Activated CD4-positive, alpha-beta T cell treated with anti-CD3 and anti-CD28 coated beads, Interleukin-2, amount 50 U/mL, for 48 hours (primary cell): ENCODE results near the gene AGBL1.

Experiments used
- DNase-seq, 2 experiments: peaks; one replicate each; pipeline ENCODE4 v3.0.0-alpha.2; 2020

Gene AGBL1

GRCh38 chr15:86653344-86654197 lies 573.9 kb downstream of the AGBL1 start:
- DNase-seq = no peak

- DNase-seq = no peak
Measured at GRCh38 chr15:86654501-86654900, 574.8 kb downstream of the AGBL1 start.

- DNase-seq = no peak
Measured at GRCh38 chr15:86657305-86657704, 577.6 kb downstream of the AGBL1 start.

- DNase-seq = no peak
Measured at GRCh38 chr15:86659724-86660411, 580.2 kb downstream of the AGBL1 start.

- no peak for DNase-seq
Measured at GRCh38 chr15:86661580-86661979, 581.9 kb downstream of the AGBL1 start.

- no peak for DNase-seq
Measured at GRCh38 chr15:86663304-86663703, 583.6 kb downstream of the AGBL1 start.

GRCh38 chr15:86663979-86664378 lies 584.3 kb downstream of the AGBL1 start:
- no peak for DNase-seq

GRCh38 chr15:86664581-86664980 lies 584.9 kb downstream of the AGBL1 start:
- DNase-seq = no peak

GRCh38 chr15:86676002-86676401 lies 596.3 kb downstream of the AGBL1 start:
- no peak for DNase-seq

- DNase-seq = no peak
Measured at GRCh38 chr15:86677278-86677677, 597.6 kb downstream of the AGBL1 start.

GRCh38 chr15:86685263-86685662 lies 605.6 kb downstream of the AGBL1 start:
- DNase-seq = no peak

GRCh38 chr15:86689006-86689405 lies 609.3 kb downstream of the AGBL1 start:
- no peak for DNase-seq

- DNase-seq = no peak
Measured at GRCh38 chr15:86690566-86690965, 610.9 kb downstream of the AGBL1 start.

GRCh38 chr15:86691091-86691663 lies 611.5 kb downstream of the AGBL1 start:
- no peak for DNase-seq

- no peak for DNase-seq
Measured at GRCh38 chr15:86700864-86701610, 621.4 kb downstream of the AGBL1 start.

- no peak for DNase-seq
Measured at GRCh38 chr15:86701611-86701963, 621.9 kb downstream of the AGBL1 start.

GRCh38 chr15:86706813-86707212 lies 627.1 kb downstream of the AGBL1 start:
- no peak for DNase-seq

GRCh38 chr15:86711476-86711875 lies 631.8 kb downstream of the AGBL1 start:
- DNase-seq = no peak

- no peak for DNase-seq
Measured at GRCh38 chr15:86714241-86714640, 634.6 kb downstream of the AGBL1 start.

GRCh38 chr15:86725628-86726027 lies 646.0 kb downstream of the AGBL1 start:
- DNase-seq = no peak

GRCh38 chr15:86735247-86736040 lies 655.8 kb downstream of the AGBL1 start:
- no peak for DNase-seq

GRCh38 chr15:86741917-86742316 lies 662.2 kb downstream of the AGBL1 start:
- no peak for DNase-seq
